SH-SY5Y (cell line): Measurements from ENCODE around the gene RFC3.

ENCODE experiments used
- GATA2 ChIP-seq: IDR thresholded peaks from 2 replicates; pipeline ENCODE4 v1.6.1; 2011; ENCODE audit warnings: mild to moderate bottlenecking, low read depth, low read length
- GATA3 ChIP-seq: IDR thresholded peaks from 2 replicates; pipeline ENCODE4 v1.6.1; 2011; ENCODE audit warnings: low read depth, mild to moderate bottlenecking, low read length, moderate library complexity

DNA sequence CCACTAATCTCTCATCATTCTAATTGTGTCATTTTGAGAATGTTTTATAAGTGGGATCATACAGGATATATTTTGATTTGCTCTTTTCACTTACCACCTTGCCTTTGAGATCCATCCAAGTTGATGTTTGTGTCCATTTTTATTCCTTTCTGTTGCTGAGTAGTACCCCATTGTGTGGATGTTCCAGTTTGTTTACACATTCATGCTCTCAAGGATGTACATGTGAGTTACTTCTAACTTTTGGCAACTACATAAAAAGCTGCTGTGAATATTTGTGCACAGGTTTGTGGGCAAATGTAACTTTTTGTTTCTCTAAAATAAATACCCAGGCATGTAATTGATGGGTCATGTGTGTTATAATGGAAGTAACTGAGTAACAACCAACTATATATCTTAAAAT is 64.9 kb downstream of the RFC3 start:
- TF ChIP-seq GATA2: no peak
- no peak for TF ChIP-seq GATA3
